Osteoblast (primary cell): ENCODE data around the gene LMO2. TPM values are rescaled to one million over a fixed set of nuclear protein-coding genes. Genes with fewer than 3 reads are reported as not detected.

Experiments used
- DNase-seq: peaks from one replicate; pipeline ENCODE4 v3.0.0; 2011; ENCODE audit warnings: low spot score, mixed read lengths; ENCODE audit not compliant: insufficient read length; ENCODE audit errors: missing footprints
- H2AFZ ChIP-seq: 2 replicates; pipeline ENCODE4 v1.6.0; 2011; ENCODE audit warnings: mild to moderate bottlenecking, low read length
- H3K27ac ChIP-seq: 2 replicates; pipeline ENCODE4 v1.5.1; 2011; ENCODE audit warnings: mild to moderate bottlenecking, low read depth, low read length, moderate library complexity
- H3K27me3 ChIP-seq: 2 replicates; pipeline ENCODE4 v1.6.0; 2012; ENCODE audit warnings: mild to moderate bottlenecking, control low read depth, inconsistent platforms, low read length, moderate library complexity; ENCODE audit not compliant: insufficient read depth
- H3K36me3 ChIP-seq: 2 replicates; pipeline ENCODE4 v1.5.1; 2011; ENCODE audit warnings: mild to moderate bottlenecking, low read length, control low read depth, moderate library complexity; ENCODE audit not compliant: insufficient read depth
- H3K4me1 ChIP-seq: 2 replicates; pipeline ENCODE4 v1.5.1; 2011; ENCODE audit warnings: mild to moderate bottlenecking, low read length, control low read depth, moderate library complexity; ENCODE audit not compliant: insufficient read depth
- H3K4me2 ChIP-seq: 2 replicates; pipeline ENCODE4 v1.6.0; 2011; ENCODE audit warnings: mild to moderate bottlenecking, low read length; ENCODE audit not compliant: insufficient read depth
- H3K4me3 ChIP-seq: fragments of 200-600 bp; sonication (generic); 3 replicates; pipeline ENCODE4 v1.5.1; 2012; ENCODE audit warnings: mild to moderate bottlenecking, low read length, inconsistent platforms; ENCODE audit not compliant: insufficient read depth
- H3K79me2 ChIP-seq: 2 replicates; pipeline ENCODE4 v1.6.0; 2012; ENCODE audit warnings: mild to moderate bottlenecking, low read length, control low read depth, inconsistent platforms; ENCODE audit not compliant: insufficient read depth
- H3K9me3 ChIP-seq: 2 replicates; pipeline ENCODE4 v1.5.1; 2011; ENCODE audit warnings: low read depth, low read length, control low read depth
- H4K20me1 ChIP-seq: 2 replicates; pipeline ENCODE4 v1.6.0; 2012; ENCODE audit warnings: mild to moderate bottlenecking, low read length, control low read depth; ENCODE audit not compliant: insufficient read depth
- total RNA-seq: library from RNA; depleted of rRNA; stranded (reverse); fragments of >200 nt; gene quantifications from 2 replicates; pipeline ENCODE4 v1.2.3, GENCODE V29; 2012
- TF ChIP-seq, protein P1 (sequence below): IDR thresholded peaks from 2 replicates; pipeline ENCODE4 v1.5.1; 2011; ENCODE audit warnings: mild to moderate bottlenecking, low read depth, low read length, moderate library complexity; ENCODE audit errors: extremely low read depth

The LMO2 gene
- total RNA-seq, 1 donor = 1.4 TPM

DNA sequence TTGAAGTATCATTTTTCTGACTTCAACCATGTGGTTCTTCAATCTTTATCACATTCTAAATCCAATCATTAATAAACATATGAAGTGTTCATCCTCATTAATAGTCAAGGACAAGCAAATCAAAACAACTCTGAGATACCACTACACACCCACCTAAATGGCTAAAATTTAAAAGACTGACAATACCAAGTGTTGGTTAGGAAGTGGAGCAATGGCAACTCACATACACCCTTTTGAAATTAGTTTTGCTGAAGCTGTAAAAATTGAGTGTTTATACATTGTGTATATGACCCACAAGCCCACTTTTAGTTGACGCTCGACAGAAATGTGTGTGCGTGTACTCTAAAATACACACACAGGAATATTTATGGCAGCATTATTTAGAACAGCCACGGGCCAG, 36.7 kb upstream of the LMO2 start:
- Histone ChIP-seq H2AFZ (no peak overlapping the region), H3K36me3 (no peaks in the 10 kb centered on the region), H3K4me1 (peaks cover 7% of the 10 kb centered on the region), H3K4me2 (no peak overlapping the region), H3K79me2 (no peaks in the 10 kb centered on the region), H3K4me3 (no peak overlapping the region), H4K20me1 (no peaks in the 10 kb centered on the region), H3K9me3 (peaks cover 1% of the 10 kb centered on the region), H3K27ac (no peak overlapping the region), H3K27me3 (peaks cover 43% of the 10 kb centered on the region)
- DNase-seq = no peak
- TF ChIP-seq, protein P1, sequence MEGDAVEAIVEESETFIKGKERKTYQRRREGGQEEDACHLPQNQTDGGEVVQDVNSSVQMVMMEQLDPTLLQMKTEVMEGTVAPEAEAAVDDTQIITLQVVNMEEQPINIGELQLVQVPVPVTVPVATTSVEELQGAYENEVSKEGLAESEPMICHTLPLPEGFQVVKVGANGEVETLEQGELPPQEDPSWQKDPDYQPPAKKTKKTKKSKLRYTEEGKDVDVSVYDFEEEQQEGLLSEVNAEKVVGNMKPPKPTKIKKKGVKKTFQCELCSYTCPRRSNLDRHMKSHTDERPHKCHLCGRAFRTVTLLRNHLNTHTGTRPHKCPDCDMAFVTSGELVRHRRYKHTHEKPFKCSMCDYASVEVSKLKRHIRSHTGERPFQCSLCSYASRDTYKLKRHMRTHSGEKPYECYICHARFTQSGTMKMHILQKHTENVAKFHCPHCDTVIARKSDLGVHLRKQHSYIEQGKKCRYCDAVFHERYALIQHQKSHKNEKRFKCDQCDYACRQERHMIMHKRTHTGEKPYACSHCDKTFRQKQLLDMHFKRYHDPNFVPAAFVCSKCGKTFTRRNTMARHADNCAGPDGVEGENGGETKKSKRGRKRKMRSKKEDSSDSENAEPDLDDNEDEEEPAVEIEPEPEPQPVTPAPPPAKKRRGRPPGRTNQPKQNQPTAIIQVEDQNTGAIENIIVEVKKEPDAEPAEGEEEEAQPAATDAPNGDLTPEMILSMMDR = no peak

DNA sequence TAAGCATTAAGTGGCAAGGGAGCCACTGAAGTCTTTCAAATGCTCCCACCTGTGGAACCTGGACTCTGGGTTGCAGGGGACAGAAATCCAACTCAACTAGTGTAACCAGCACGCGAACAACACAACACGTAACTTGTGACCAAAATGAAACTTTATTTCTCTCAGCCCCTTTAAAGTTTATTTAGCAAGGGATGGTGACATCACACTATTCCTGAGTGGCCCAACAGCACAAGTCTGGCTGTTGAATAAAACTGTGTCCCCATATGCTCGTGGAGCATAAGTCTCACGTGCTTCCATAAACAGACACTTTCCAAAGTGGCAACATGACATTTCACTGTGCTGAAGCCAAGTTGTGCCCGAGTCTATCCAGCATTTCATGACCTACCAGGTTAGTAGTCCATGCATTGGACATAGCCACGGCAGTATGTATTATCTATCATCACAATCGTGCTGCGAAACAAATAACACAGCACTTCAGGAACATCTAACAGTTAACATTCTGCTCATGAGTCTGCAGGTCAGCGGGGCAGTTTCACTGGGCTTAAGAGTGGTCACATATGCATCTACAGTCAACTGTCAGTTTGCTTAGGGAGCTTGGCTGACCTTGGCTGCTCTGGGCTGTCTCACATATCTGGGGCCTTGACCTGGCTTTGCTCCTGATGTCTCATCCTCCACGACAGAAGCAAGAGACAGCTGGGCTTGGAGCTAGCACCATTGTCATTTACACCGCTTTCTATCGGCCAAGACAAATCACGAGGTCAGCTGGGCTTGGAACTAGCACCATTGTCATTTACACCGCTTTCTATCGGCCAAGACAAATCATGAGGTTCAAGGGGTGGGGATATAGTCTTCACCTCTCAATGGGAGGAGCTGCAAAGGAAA, 35.0 kb upstream of the LMO2 start:
- peaks cover under 1% of the 10 kb centered on the region for H3K9me3 ChIP-seq
- peaks cover 59% of the 10 kb centered on the region for H3K27me3 ChIP-seq
- H3K27ac ChIP-seq = no peak overlapping the region
- no peaks in the 10 kb centered on the region for H3K79me2 ChIP-seq
- no peak for DNase-seq
- H3K36me3 ChIP-seq = no peaks in the 10 kb centered on the region
- H3K4me2 ChIP-seq = no peak overlapping the region
- no peak overlapping the region for H2AFZ ChIP-seq
- no peak overlapping the region for H3K4me3 ChIP-seq
- no peaks in the 10 kb centered on the region for H4K20me1 ChIP-seq
- H3K4me1 ChIP-seq = peaks cover 7% of the 10 kb centered on the region
- TF ChIP-seq, protein P1 = no peak

DNA sequence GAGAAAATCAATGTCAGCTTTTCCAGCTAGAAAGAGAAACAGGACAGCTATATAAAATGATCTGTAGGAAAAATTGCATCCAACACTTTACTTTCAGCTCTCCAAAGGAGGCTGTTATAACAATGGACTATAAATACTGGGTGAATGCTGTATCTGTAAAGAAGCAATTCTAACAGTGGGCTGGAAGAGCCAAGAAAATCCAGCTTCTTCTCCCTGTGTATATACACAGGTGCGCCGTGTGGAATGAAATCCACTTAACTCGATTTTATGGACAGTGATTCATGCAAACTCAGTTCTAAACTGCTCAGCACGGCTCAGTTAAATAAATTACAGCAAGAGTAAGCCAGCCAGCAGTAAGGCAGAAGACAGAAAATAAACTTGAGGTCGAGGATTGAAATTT, 32.5 kb upstream of the LMO2 start:
- no peak for DNase-seq
- H3K4me1 ChIP-seq = no peaks in the 10 kb centered on the region
- H3K27me3 ChIP-seq = peaks cover 63% of the 10 kb centered on the region
- no peaks in the 10 kb centered on the region for H4K20me1 ChIP-seq
- TF ChIP-seq, protein P1 = no peak
- H3K9me3 ChIP-seq = no peaks in the 10 kb centered on the region
- H3K79me2 ChIP-seq = no peaks in the 10 kb centered on the region
- no peak overlapping the region for H3K4me2 ChIP-seq
- H2AFZ ChIP-seq = no peak overlapping the region
- no peak overlapping the region for H3K27ac ChIP-seq
- H3K36me3 ChIP-seq = no peaks in the 10 kb centered on the region
- no peak overlapping the region for H3K4me3 ChIP-seq

DNA sequence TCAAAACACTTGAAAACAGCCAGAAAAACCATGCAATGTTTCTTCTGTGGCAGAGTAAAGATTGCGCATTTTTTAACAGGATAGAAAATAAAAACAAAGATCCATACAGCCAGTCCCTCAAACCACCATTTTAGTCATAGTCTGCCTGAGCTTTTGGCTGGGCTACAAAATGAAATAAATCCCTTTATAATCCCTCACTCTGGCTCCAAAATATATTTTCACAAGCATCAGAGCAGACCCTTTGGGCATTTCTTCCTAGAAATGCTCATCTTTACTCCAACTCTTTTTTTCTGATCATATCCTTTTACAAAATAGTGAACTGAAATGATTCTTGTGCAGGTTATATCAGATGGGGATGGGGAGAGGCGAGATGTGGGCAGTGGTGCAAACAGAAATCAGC, 31.8 kb upstream of the LMO2 start:
- H3K4me3 ChIP-seq = no peak overlapping the region
- no peak for DNase-seq
- H3K27ac ChIP-seq = no peak overlapping the region
- no peaks in the 10 kb centered on the region for H3K9me3 ChIP-seq
- no peak overlapping the region for H2AFZ ChIP-seq
- no peaks in the 10 kb centered on the region for H3K36me3 ChIP-seq
- no peaks in the 10 kb centered on the region for H3K4me1 ChIP-seq
- H3K4me2 ChIP-seq = no peak overlapping the region
- no peaks in the 10 kb centered on the region for H3K79me2 ChIP-seq
- peaks cover 59% of the 10 kb centered on the region for H3K27me3 ChIP-seq
- TF ChIP-seq, protein P1 = no peak
- H4K20me1 ChIP-seq = no peaks in the 10 kb centered on the region
